Transverse colon (tissue), 4 donors: ENCODE results near the gene MUC5B. TPM values are rescaled to one million over a fixed set of nuclear protein-coding genes. Genes with fewer than 3 reads are reported as not detected.
"Not testable (repeated sequence)": the region's sequence is repeated elsewhere in the genome, so short reads cannot be mapped to it uniquely, and the experiment has no call there.

ENCODE experiments used
- DNase-seq: peaks from one replicate; pipeline ENCODE4 v3.0.0-alpha.2; 2019
- H3K27ac ChIP-seq, 4 donors: fragments of 200-600 bp; sonication (generic); 2 replicates each; pipeline ENCODE4 v1.5.1; 2016 to 2018; ENCODE audit warnings: inconsistent platforms in 4 of 4
- H3K27me3 ChIP-seq: fragments of 200-600 bp; sonication (generic); 2 replicates; pipeline ENCODE4 v1.5.1; 2017; ENCODE audit warnings: inconsistent platforms
- H3K36me3 ChIP-seq, 4 donors: fragments of 200-600 bp; sonication (generic); 2 replicates each; pipeline ENCODE4 v1.5.1; 2017 to 2019; ENCODE audit warnings: inconsistent platforms in 4 of 4
- H3K4me1 ChIP-seq, 4 donors: fragments of 200-600 bp; sonication (generic); 2 replicates each; pipeline ENCODE4 v1.5.1; 2017 to 2020; ENCODE audit warnings: inconsistent platforms in 4 of 4
- H3K4me3 ChIP-seq, 4 donors: fragments of 200-600 bp; sonication (generic); 1 replicate in 1 of 4; 2 replicates in 3 of 4; pipeline versions ENCODE4 v1.5.1 to v1.6.1; 2017 to 2019; ENCODE audit warnings: inconsistent platforms in 4 of 4
- H3K9me3 ChIP-seq, 2 donors: fragments of 200-600 bp; sonication (generic); 2 replicates each; pipeline ENCODE4 v1.5.1; 2017 to 2019; ENCODE audit warnings: inconsistent platforms in 2 of 2
- CTCF ChIP-seq, 5 experiments: fragments of 200-600 bp in 3 of 5; fragments of 450-650 bp in 2 of 5; sonication (generic) in 3 of 5; IDR thresholded peaks; 1 replicate in 2 of 5; 2 replicates in 3 of 5; pipeline ENCODE4 v1.5.1; 2016 to 2017; ENCODE audit warnings: antibody characterized with exemption in 5 of 5, inconsistent platforms in 3 of 5, mild to moderate bottlenecking in 2 of 5, moderate library complexity in 1 of 5
- EP300 ChIP-seq: sonication (generic); formaldehyde crosslinking; IDR thresholded peaks from one replicate; pipeline ENCODE4 v1.6.1; 2017; ENCODE audit warnings: antibody characterized with exemption, low read depth
- POLR2A ChIP-seq: fragments of 450-650 bp; IDR thresholded peaks from one replicate; pipeline ENCODE4 v1.6.1; 2016; ENCODE audit warnings: antibody characterized with exemption, mild to moderate bottlenecking, moderate library complexity
- POLR2AphosphoS5 ChIP-seq, 3 donors: sonication (generic); formaldehyde crosslinking; IDR thresholded peaks; one replicate each; pipeline ENCODE4 v1.6.1; 2016; ENCODE audit warnings: antibody characterized with exemption in 3 of 3
- WGBS, 2 donors: methylation state at CpG; one replicate each; pipeline ENCODE4 v1.1.5; 2018; ENCODE audit warnings: low coverage in 1 of 2; 5-methylcytosine and 5-hydroxymethylcytosine counted together
- in situ Hi-C, 4 donors: fragments of 200-750 bp; cut with MboI; loops; one replicate each; pipeline versions ENCODE4 v1.15.0 to v1.15.1; 2017; ENCODE audit warnings: low sequenced_read_pairs in 3 of 4, low pct_ligation_motif_present in 1 of 4, low pct_unique_long_range_greater_than_20kb in 1 of 4
- intact Hi-C: fragments of 100-400 bp; cut with DNase I; formaldehyde crosslinking; loops from one replicate; pipeline ENCODE4 v1.15.1; 2023; ENCODE audit warnings: low total_unique reads
- total RNA-seq, 4 donors: library from RNA; depleted of rRNA; stranded (reverse); fragments of >200 nt; gene quantifications; one replicate each; pipeline ENCODE4 v1.1.0, GENCODE V29; 2016

The MUC5B gene
- total RNA-seq, 4 donors from 2014 or later, result 58.0 to 825 (median 85.6) TPM

- H3K9me3 ChIP-seq, in situ Hi-C loops, H3K36me3 ChIP-seq, intact Hi-C loops, H3K27me3 ChIP-seq, H3K4me3 ChIP-seq, DNase-seq, H3K27ac ChIP-seq, H3K4me1 ChIP-seq: not testable (repeated sequence)
- 89 to 100% methylated on average over 1 to 9 of the region's 9 CpGs for WGBS, 2 donors
Observed at GRCh38 chr11:1244557-1244956, 21.7 kb downstream of the MUC5B start.

- WGBS, 2 donors, result 92% methylated on average over 12 of the region's 14 CpGs; no CpG with 5 or more reads in 1 of the 2 donors
- DNase-seq, in situ Hi-C loops: not testable (repeated sequence)
Observed at GRCh38 chr11:1245717-1246116, 22.9 kb downstream of the MUC5B start.

GRCh38 chr11:1246301-1246700 lies 23.4 kb downstream of the MUC5B start:
- H3K36me3 ChIP-seq, in situ Hi-C loops, intact Hi-C loops, H3K9me3 ChIP-seq, H3K4me3 ChIP-seq, H3K27me3 ChIP-seq, H3K4me1 ChIP-seq: not testable (repeated sequence)
- 73% methylated on average over 14 of the region's 14 CpGs; no CpG with 5 or more reads in 1 of the 2 donors for WGBS, 2 donors
- peak; percentile 69 for DNase-seq
- peak overlapping the region; percentile 30 to 70 (median 58) for H3K27ac ChIP-seq

More at GRCh38 chr11:1245717-1246116, 22.9 kb downstream of the MUC5B start:
- H3K9me3 ChIP-seq, intact Hi-C loops, H3K36me3 ChIP-seq, H3K27me3 ChIP-seq, H3K4me3 ChIP-seq, H3K4me1 ChIP-seq: not testable (repeated sequence)
- peak overlapping the region; percentile 30 to 70 (median 58) for H3K27ac ChIP-seq

- 80 to 87% methylated on average over 1 to 14 of the region's 14 CpGs for WGBS, 2 donors
- H3K27ac ChIP-seq, result peak overlapping the region in 1 of 4 donors; percentile 25
- in situ Hi-C loops, H3K4me1 ChIP-seq, H3K27me3 ChIP-seq, intact Hi-C loops, H3K9me3 ChIP-seq, H3K36me3 ChIP-seq, H3K4me3 ChIP-seq, DNase-seq: not testable (repeated sequence)
Observed at GRCh38 chr11:1247026-1247425, 24.2 kb downstream of the MUC5B start.

GRCh38 chr11:1248951-1249350 lies 26.1 kb downstream of the MUC5B start:
- H3K4me3 ChIP-seq, in situ Hi-C loops, H3K9me3 ChIP-seq, intact Hi-C loops, H3K4me1 ChIP-seq, DNase-seq, H3K27me3 ChIP-seq, H3K27ac ChIP-seq, H3K36me3 ChIP-seq: not testable (repeated sequence)
- WGBS, 2 donors, result no CpG with 5 or more reads among the region's 18 CpGs

GRCh38 chr11:1250411-1250810 lies 27.5 kb downstream of the MUC5B start:
- DNase-seq, intact Hi-C loops: not testable (repeated sequence)

GRCh38 chr11:1251236-1251770 lies 28.4 kb downstream of the MUC5B start:
- H3K27me3 ChIP-seq, result no peaks in the 10 kb centered on the region
- in situ Hi-C loops, result no loop called here
- H3K36me3 ChIP-seq, result no peaks in the 10 kb centered on the region
- no peak overlapping the region for H3K27ac ChIP-seq
- intact Hi-C loops, result no loop called here
- no peaks in the 10 kb centered on the region for H3K9me3 ChIP-seq
- TF ChIP-seq POLR2AphosphoS5 (IDR thresholded peaks at IDR 0.05) (no peak), EP300 (no peak), CTCF (IDR thresholded peaks at IDR 0.05) (no peak), POLR2A (no peak)
- no peak overlapping the region for H3K4me3 ChIP-seq
- WGBS, 2 donors, result 94 to 100% methylated on average over 2 to 16 of the region's 16 CpGs
- DNase-seq, result no peak
- no peaks in the 10 kb centered on the region for H3K4me1 ChIP-seq

More at GRCh38 chr11:1250411-1250810, 27.5 kb downstream of the MUC5B start:
- H3K27me3 ChIP-seq, H3K9me3 ChIP-seq, H3K4me1 ChIP-seq, H3K27ac ChIP-seq, in situ Hi-C loops, H3K4me3 ChIP-seq, H3K36me3 ChIP-seq: not testable (repeated sequence)
- WGBS, 2 donors, result 96 to 100% methylated on average over 1 to 5 of the region's 12 CpGs
